Caco-2 (cell line): ENCODE results near the gene FOXC1. TPM values are rescaled to one million over a fixed set of nuclear protein-coding genes. Genes with fewer than 3 reads are reported as not detected.

Experiments used
- BruUV-seq: library from RNA; stranded (reverse); fragments of 400-500 nt; replicated peaks from 2 replicates; lab custom pipeline; 2021; lab: Mats Ljungman, UMichigan
- CTCF ChIA-PET: fragments of 300-600 bp; sonication (Branson Sonifier 250); formaldehyde crosslinking; loops from one replicate; lab custom pipeline; 2022; ENCODE audit warnings: antibody characterized with exemption; lab: Charles Lee
- POLR2A ChIA-PET: fragments of 300-600 bp; sonication (Branson Sonifier 250); formaldehyde crosslinking; loops from one replicate; lab custom pipeline; 2022; ENCODE audit warnings: antibody characterized with exemption; lab: Charles Lee
- DNase-seq, 2 experiments: peaks; one replicate each; pipeline versions ENCODE4 v3.0.0 to v3.0.0-alpha.2; 2020 to 2022
- H3K27me3 ChIP-seq: replicated peaks from 2 replicates; pipeline ENCODE4 v1.6.0; 2011; ENCODE audit warnings: low read length; ENCODE audit not compliant: control insufficient read depth, insufficient read depth
- H3K36me3 ChIP-seq: 2 replicates; pipeline ENCODE4 v1.5.1; 2011; ENCODE audit warnings: low read length; ENCODE audit not compliant: control insufficient read depth, insufficient read depth
- H3K4me1 ChIP-seq: fragments of 250-450 bp; sonication (Bioruptor Pico); 2 replicates; pipeline ENCODE4 v1.5.1; 2020; ENCODE audit warnings: mild to moderate bottlenecking
- H3K4me3 ChIP-seq: 2 replicates; pipeline ENCODE4 v1.5.1; 2011; ENCODE audit warnings: low read depth, mild to moderate bottlenecking, control low read depth, low read length
- H3K9me3 ChIP-seq: fragments of 250-450 bp; sonication (Bioruptor Pico); 2 replicates; pipeline ENCODE4 v1.5.1; 2020; ENCODE audit warnings: mild to moderate bottlenecking, moderate library complexity
- H3K27ac Mint-ChIP-seq: one replicate; pipeline ENCODE4 v1.8.0; 2022; ENCODE audit warnings: mixed read lengths; ENCODE audit not compliant: unreplicated experiment
- H3K27me3 Mint-ChIP-seq: one replicate; pipeline ENCODE4 v1.8.0; 2022; ENCODE audit warnings: mixed read lengths; ENCODE audit not compliant: insufficient read depth, unreplicated experiment
- H3K36me3 Mint-ChIP-seq: one replicate; pipeline ENCODE4 v1.8.0; 2022; ENCODE audit warnings: mild to moderate bottlenecking, mixed read lengths; ENCODE audit not compliant: insufficient read depth, unreplicated experiment
- H3K4me1 Mint-ChIP-seq: one replicate; pipeline ENCODE4 v1.8.0; 2022; ENCODE audit warnings: low read depth, mixed read lengths; ENCODE audit not compliant: unreplicated experiment
- H3K4me3 Mint-ChIP-seq: one replicate; pipeline ENCODE4 v1.8.0; 2022; ENCODE audit warnings: mild to moderate bottlenecking, moderate library complexity, mixed read lengths; ENCODE audit not compliant: unreplicated experiment
- H3K9me3 Mint-ChIP-seq: one replicate; pipeline ENCODE4 v1.8.0; 2022; ENCODE audit warnings: mixed read lengths; ENCODE audit not compliant: unreplicated experiment
- intact Hi-C: fragments of 100-400 bp; cut with micrococcal nuclease; formaldehyde crosslinking; loops from one replicate; pipeline ENCODE4 v1.10.0; 2022; ENCODE audit not compliant: unreplicated experiment
- total RNA-seq: library from RNA; stranded (reverse); gene quantifications from 2 replicates; pipeline ENCODE4 v1.2.3, GENCODE V29; 2022
- TF ChIP-seq, protein P1 (sequence below), 2 experiments: fragments of 200-600 bp in 1 of 2; IDR thresholded peaks; 1 replicate in 1 of 2; 2 replicates in 1 of 2; pipeline versions ENCODE4 v1.5.1 to v1.8.0; 2011 to 2022; ENCODE audit warnings: antibody characterized with exemption in 1 of 2, control low read depth in 1 of 2, inconsistent platforms in 1 of 2, low read depth in 1 of 2, low read length in 1 of 2, mild to moderate bottlenecking in 1 of 2, moderate library complexity in 1 of 2; ENCODE audit not compliant: insufficient read depth in 1 of 2, severe bottlenecking in 1 of 2, unreplicated experiment in 1 of 2

Gene FOXC1
- total RNA-seq, 1 experiment from 2014 or later = 6.8 TPM

DNA sequence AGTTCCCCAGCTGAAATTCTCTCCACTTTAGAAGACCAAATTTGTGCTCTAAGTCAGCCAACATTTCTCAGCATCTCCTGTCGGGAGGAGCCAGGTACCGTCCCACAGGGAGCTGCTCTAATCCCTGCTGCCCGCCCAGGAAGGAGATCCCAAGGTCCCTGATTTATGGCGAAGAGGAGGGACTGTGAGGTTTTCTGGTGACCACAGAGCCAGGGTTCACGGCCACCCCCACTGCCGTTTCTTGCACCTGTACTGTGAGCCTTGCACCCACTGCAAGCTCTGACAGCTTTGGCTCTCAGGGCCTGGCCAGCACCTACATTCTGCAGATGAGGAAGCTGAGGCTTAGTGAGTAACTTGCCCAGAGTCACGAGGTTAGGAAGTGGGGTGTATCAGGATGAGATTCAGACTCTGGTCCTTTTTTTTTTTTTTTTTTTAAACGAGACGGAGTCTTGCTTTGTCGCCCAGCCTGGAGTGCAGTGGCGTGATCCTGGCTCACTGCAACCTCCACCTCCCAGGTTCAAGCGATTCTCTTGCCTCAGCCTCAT is 34.9 kb downstream of the FOXC1 start:
- H3K4me3 Mint-ChIP-seq = no peak overlapping the region
- H3K4me1 ChIP-seq = peaks cover 27% of the 10 kb centered on the region
- CTCF ChIA-PET = no interaction called here

DNA sequence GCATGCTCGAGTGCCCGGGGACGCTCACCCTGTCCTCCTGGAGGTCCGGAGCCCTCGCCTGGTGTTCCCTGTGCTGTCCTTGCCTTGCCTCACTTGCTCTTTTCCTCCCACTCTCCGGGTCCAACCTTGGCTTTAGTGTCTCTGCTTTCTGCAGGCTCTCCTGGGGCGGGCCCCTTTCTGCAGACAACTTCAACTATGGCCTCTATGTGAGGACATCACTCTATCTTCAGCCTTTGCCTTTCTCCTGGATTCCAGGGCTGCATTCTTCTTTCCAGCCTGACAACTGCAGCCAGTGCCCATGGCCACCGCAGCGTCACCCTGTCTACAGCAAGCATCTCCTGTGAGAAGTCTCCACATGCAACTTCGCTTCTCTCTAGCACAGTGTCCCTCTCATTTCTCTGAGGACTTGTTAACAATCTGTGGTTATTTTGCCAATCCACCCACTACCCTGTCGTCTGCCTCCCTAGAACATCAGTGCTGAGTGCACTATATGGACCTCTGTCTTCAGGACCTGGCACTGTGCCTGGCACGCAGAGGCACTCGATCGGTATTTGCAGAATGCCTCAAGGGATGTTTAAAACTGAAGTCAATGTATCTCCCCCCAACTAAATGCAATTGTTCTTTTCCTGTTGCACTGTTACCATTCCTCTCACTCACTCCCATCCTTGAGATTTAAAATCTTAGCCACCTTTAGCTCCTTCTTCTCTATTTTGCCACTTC is 35.9 kb downstream of the FOXC1 start:
- ChIA-PET POLR2A (no interaction called here), CTCF (no interaction called here)
- H3K27ac Mint-ChIP-seq = peak overlapping the region; percentile 10
- H3K4me1 Mint-ChIP-seq = peaks cover 42% of the 10 kb centered on the region
- intact Hi-C loops = no loop called here
- H3K4me3 Mint-ChIP-seq = no peak overlapping the region
- no peak for DNase-seq
- Histone ChIP-seq H3K4me1 (peaks cover 27% of the 10 kb centered on the region), H3K4me3 (no peak overlapping the region), H3K9me3 (no peaks in the 10 kb centered on the region), H3K36me3 (no peaks in the 10 kb centered on the region), H3K27me3 (no peaks in the 10 kb centered on the region)
- no TSS peak for BruUV-seq
- H3K9me3 Mint-ChIP-seq = no peaks in the 10 kb centered on the region
- H3K27me3 Mint-ChIP-seq = no peaks in the 10 kb centered on the region
- TF ChIP-seq, protein P1, sequence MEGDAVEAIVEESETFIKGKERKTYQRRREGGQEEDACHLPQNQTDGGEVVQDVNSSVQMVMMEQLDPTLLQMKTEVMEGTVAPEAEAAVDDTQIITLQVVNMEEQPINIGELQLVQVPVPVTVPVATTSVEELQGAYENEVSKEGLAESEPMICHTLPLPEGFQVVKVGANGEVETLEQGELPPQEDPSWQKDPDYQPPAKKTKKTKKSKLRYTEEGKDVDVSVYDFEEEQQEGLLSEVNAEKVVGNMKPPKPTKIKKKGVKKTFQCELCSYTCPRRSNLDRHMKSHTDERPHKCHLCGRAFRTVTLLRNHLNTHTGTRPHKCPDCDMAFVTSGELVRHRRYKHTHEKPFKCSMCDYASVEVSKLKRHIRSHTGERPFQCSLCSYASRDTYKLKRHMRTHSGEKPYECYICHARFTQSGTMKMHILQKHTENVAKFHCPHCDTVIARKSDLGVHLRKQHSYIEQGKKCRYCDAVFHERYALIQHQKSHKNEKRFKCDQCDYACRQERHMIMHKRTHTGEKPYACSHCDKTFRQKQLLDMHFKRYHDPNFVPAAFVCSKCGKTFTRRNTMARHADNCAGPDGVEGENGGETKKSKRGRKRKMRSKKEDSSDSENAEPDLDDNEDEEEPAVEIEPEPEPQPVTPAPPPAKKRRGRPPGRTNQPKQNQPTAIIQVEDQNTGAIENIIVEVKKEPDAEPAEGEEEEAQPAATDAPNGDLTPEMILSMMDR (IDR thresholded peaks at IDR 0.05; ENCODE audit: insufficient read depth in 1 of 2, low read depth in 1 of 2, low read length in 1 of 2, severe bottlenecking in 1 of 2, unreplicated experiment in 1 of 2) = no peak
- peaks cover 9% of the 10 kb centered on the region for H3K36me3 Mint-ChIP-seq

More for the DNA sequence above, 34.9 kb downstream of the FOXC1 start:
- H3K9me3 Mint-ChIP-seq = no peaks in the 10 kb centered on the region
- H3K4me1 Mint-ChIP-seq = peaks cover 43% of the 10 kb centered on the region
- Histone ChIP-seq H3K4me3 (no peak overlapping the region), H3K27me3 (no peaks in the 10 kb centered on the region), H3K36me3 (no peaks in the 10 kb centered on the region), H3K9me3 (no peaks in the 10 kb centered on the region)
- H3K27ac Mint-ChIP-seq = no peak overlapping the region
- intact Hi-C loops = no loop called here
- H3K36me3 Mint-ChIP-seq = peaks cover 9% of the 10 kb centered on the region
- no TSS peak for BruUV-seq
- H3K27me3 Mint-ChIP-seq = no peaks in the 10 kb centered on the region
- POLR2A ChIA-PET = no interaction called here
- DNase-seq = no peak
- TF ChIP-seq, protein P1 (IDR thresholded peaks at IDR 0.05; ENCODE audit: insufficient read depth in 1 of 2, low read depth in 1 of 2, low read length in 1 of 2, severe bottlenecking in 1 of 2, unreplicated experiment in 1 of 2) = no peak

DNA sequence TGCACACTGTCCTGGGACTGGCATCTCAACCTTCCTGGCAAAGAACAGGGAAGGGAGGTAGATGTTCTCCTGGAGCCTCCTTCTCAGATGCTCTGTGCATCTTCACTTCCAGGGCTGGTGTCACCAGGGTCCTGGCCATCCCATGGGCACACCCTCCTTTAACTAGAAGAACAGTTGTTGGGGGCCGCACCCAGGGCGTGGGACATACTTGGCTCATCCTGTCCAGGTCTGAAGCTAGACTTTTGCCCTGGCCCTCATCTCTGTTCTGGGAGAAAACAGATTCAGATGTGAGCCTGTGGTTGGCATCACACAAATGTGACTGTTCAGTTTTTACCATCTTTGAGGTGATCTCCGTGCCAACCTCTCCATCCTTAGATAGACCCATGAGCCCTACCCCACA is 41.6 kb downstream of the FOXC1 start:
- Histone ChIP-seq H3K4me3 (no peak overlapping the region), H3K27me3 (no peaks in the 10 kb centered on the region), H3K36me3 (no peaks in the 10 kb centered on the region), H3K4me1 (peaks cover 10% of the 10 kb centered on the region; the same call in 1 of the 2 replicates), H3K9me3 (no peaks in the 10 kb centered on the region)
- Mint-ChIP-seq H3K36me3 (no peaks in the 10 kb centered on the region), H3K27ac (no peak overlapping the region), H3K4me3 (no peak overlapping the region), H3K9me3 (no peaks in the 10 kb centered on the region), H3K27me3 (no peaks in the 10 kb centered on the region), H3K4me1 (peaks cover 6% of the 10 kb centered on the region)
- ChIA-PET POLR2A (no interaction called here), CTCF (no interaction called here)
- no TSS peak for BruUV-seq
- TF ChIP-seq, protein P1 (IDR thresholded peaks at IDR 0.05; ENCODE audit: insufficient read depth in 1 of 2, low read depth in 1 of 2, low read length in 1 of 2, severe bottlenecking in 1 of 2, unreplicated experiment in 1 of 2) = no peak
- intact Hi-C loops = no loop called here
- DNase-seq = no peak
